NCI-H2227 treated with DMSO at 0.1 percent for 48 hours (cell line): Measurements from ENCODE around the gene TFF2.

Experiments used
- DNase-seq: peaks from one replicate; lab custom pipeline; 2025; lab: John Stamatoyannopoulos, UW

Gene TFF2, protein sequence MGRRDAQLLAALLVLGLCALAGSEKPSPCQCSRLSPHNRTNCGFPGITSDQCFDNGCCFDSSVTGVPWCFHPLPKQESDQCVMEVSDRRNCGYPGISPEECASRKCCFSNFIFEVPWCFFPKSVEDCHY

DNA sequence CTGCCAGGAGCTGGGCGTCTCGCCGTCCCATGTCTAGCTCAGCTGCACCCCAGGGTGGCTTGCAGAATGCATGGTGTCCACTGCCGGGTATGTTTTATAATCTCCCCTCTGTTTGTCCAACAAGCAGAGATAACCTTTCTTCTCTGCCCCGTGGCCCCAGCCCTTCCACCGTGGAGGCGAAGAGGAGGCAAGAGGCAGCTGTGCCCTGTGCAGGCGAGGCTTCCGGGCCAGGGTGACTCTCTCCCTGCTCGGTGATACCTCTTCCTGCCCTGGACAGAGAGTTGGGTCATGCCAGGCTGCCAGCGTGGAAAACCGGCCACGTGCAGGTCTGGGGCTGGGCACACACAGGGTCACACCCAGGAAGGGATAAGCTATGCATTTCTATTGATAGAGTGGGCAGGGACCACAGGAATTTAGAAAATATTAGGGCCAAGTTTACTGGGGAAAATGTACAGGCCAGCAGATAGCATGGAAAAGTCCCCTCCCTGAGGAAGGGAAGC lies at the start of gene TFF2:
Gene TFF2, minus strand, starts transcription at position 68 of the 500 bp plus-strand sequence. Its CDS starts 37 bp downstream, at position 31.
- no peak for DNase-seq

DNA sequence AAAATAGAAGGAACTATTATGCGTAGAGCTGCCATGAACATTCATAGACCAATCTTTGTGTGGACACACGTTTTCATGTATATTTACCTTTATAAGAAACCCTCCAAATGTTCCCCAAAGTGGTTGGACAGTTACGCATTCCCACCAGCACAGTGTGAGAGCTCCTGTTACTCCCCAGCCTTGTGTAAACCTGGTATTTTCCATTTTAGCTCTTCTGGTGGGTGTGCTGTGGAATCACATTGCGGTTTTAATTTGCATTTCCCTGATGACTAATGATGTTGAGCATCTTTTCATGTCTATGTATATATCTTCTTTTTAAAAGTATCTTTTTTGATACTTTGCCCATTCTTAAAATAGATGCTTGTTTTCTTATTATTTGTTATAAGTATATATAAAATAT lies 49.7 kb upstream of the TFF2 start:
- no peak for DNase-seq

DNA sequence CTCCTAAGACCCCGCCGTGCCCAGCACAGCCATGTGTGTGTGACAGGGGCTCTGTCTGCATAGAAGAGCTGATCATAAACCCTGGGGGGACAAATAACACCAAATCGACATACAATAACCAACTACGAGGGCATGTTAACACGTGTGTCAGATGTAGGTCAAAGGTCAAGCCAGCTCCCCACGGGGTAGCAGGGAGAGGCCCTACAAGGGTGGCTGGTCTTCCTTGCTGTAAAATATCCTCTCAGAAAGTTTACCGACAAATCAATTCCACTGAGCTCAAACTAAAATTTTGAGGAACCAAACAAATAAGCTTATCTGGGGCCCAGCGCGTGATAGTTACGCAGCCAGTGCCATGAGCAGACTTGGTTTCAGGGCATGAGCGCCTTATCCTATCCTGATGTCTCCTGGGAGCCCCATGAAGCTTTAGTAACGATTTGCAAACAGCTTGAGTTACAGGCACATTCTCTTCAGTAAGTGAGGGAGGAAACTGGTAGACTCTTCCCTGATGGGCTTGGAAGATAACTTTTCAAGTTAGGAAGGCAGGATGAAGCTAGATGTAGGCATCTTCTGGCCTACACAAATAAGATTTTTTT lies 47.7 kb upstream of the TFF2 start:
- no peak for DNase-seq

DNA sequence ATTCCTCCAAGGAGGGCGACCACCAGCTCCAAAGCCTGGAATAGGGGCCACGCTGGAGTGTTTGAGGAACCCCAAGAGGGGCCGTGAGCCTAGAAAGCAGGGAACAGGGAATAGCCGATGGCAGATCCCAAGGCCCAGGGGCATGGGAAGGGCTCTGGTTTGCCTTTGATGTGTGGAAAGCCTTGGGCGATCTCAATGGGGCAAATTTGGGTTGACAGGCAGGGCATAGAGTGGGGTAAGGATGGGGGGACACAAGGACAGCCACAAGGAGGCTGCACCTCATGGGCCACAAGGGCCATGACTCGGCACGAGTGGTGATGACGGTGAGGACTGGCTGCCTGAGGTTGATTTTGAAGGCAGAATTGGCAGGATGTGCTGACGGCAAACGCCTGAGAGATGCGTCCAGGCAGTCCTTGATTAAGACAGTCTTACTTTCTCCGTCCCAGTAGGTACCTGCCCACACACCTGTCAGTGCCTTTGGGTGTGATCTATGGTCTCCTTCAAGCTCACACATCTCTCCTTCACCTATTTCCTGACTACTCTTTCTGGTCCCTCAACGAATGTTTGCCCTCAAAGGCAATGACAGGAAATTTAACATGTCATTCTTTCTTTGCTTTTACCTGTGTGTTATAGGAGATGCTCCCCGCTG lies 47.1 kb upstream of the TFF2 start:
- DNase-seq: no peak

DNA sequence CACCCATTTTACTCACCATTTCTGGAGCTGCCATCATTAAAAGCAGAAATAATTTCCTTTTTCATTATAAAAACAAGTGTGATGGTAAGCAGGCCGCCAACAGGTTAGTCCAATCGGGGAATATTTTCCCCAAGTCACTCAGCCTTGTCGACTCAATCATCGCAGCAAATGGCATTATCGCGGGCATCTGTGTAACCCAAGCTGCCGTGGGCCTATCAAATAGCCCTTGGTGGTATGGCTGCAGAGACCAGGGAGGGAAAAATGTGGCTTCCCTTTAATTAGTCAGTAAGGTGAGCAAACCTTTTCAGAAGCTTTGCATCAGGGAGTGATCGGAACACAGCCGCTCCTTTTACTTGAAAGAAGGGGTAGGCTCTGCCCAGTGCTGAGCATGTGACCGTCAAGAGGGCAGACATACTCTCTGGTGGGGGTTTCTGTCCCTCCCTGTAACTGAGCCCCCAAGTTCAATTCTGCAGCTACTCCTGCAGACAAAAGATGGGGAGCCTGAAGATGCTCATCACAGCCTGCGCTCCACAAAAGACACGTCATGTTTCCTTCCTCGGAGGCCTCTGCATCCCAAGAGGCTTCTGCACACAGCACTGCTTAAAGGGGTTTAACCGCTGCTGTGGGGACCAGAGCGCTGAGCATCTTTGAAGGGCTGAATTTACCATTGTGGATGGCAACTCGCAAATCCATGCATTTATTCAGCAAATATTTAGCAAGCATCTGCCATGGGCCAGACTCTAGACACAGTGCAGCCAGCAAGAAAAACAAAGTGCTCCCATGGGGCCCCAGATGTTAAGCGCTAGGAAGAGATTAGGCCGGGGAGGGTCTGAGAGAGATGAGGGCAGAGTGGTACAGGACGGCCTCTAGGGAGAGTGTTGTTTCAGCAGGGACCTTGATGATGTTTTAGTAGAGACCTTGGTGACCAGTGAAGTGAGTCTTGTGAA lies 46.3 kb upstream of the TFF2 start:
- no peak for DNase-seq

DNA sequence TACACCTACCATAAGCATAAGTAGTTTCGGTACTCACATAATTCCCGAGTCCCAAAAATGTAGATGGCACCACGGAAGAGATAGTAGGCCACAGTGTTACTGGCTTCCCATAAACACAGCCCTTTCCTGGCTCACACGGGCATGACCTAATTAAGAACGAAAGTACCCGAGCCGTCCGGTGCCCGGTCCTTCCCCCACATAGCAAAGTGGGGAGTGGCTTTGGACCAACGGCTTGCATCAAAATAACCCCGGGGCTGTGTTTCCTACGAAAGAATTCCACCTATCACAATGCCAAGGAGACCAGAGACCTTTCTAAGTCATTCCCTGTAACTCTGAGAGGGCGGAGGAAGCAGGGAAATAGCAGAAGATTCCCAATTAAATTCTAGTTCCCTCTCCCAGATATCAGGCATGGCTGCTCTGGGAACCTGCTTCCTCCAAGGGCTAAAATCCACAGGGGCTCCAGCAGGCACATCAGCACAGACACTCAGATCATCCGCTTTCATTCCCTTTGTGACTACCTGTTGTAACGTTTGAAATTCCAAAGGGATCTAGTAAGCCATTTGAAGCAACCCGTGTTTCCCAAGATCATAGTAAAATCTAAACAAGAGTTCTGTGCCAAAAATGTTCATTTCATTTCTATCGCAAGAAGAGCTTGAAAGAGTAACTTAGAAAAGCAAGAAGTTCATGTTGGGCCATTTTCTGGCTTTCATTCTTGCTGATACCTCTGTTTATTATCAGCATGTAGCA lies 45.3 kb upstream of the TFF2 start, which contains the start of gene TMPRSS3:
Gene TMPRSS3, minus strand, starts transcription at position 148 of the 747 bp plus-strand sequence. CDS start 635 bp downstream, outside the sequence.
- no peak for DNase-seq

DNA sequence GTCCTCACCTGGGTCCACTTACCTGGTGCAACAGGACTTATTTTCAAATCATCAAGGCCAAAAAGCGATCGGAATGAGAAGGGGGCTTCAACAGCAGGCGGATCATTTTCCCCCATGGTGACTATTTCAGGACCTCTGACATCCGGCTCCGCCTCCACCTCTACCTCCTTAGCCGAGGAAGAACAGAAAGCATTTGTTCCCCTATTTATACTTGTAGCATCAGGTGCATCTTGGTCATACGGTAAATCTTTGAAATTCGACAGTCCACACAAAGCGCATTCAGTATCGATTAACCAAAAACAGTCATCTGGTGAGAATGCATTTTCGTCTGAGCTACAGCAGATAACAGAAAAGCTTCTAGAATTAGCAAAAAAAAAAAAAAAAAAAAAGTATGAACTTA lies 44.5 kb upstream of the TFF2 start:
- no peak for DNase-seq

DNA sequence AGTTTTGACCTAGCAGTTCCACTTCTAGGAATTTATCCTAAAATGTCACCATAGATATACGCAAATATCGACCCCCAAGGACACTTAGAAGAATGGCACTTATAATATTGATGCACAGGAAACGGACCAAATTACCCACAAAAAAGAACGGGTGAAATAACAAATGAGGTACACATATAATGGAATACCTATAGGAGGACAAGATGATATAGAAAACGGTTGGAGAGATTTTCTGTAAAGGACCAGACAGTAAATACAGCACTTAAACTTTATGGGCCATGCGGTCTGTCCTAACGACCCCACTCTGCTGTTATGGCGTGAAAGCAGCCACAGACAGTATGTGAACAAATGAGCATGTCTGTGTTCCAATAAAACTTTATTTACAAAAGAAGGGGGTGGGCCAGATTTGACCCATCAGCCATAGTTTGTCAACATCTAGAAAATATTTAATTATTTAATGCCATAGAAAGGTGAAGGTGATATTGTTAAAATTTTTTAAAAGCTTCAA lies 42.7 kb upstream of the TFF2 start:
- DNase-seq: no peak

DNA sequence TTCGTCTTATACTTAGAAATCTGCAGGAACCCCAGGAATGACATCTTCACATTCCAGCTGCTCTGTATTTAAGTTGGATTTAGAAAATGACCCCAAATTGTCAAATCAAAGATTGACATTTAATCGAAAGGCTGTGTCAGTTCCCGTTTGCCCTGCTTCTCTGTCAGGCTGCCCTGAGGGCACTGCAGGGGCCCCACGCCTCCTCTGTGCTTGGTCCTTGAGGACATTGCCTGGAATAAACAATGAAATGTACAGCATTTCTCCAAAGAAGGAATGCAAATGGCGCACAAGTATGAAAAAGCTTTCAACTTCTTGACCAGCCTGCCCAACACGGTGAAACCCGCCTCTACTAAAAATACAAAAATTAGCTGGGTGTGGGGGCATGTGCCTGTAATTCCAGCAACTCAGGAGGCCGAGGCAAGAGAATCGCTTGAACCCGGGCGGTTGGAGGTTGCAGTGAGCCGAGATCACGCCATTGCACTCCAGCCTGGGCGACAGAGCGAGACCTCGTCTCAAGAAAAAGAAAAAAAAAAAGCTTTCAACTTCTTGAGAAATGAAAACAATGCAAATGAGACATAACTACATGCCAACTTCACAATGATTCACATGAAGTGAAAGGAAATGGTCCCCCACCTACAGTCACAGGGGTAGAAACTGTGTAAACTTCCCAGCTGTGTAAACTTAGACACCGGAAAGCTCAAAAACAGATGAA lies 42.1 kb upstream of the TFF2 start:
- no peak for DNase-seq

DNA sequence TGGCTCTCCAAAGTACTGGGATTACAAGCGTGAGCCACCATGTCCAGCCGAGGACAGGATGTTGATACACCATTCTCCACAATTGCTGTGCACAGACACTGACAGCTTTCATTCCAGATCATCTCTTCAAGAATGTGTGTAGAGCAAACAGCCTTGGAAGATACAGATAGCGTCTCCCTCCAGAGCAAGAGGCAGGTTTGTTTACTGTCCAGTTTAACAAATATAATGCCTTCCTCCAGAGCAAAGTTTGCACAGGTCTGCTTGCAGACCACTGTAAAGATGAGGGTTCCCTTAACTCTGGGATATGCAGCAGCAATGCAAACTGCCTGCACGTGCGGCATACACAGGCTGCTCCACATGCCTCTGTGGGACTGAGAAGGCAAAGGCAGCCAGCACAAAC lies 40.5 kb upstream of the TFF2 start:
- no peak for DNase-seq

DNA sequence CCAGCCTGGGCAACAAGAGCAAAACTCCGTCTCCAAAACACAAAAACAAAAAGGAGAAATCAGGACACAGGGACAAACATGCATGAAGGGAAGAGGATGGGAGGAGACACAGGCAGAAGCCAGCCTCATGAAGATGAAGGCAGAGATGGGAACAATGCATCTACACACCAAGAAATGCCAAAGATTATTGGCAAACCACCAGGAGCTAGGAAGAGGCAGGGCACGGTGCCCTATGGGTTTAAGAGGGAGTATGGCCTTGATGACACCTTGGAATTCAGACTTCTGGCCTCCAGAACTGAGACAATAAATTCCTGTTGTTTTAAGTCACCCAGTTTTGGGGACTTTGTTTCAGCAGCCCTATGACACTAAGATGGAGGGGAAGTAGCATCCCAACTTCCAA lies 39.9 kb upstream of the TFF2 start:
- DNase-seq: no peak

DNA sequence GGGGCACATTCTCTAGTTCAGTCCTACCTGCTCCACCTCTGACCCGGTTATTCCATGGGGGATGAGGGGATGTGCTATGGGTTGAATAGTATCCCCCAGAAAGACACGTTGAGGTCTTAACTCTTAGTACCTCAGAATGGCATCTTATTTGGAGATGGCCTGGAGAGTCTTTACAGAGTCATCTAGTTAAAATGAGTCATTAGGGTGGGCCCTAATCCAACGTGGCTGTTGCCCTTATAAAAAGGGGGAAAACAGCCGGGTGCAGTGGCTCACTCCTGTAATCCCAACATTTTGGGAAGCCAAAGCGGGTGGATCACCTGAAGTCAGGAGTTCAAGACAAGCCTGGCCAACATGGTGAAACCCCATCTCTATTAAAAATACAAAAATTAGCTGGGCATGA lies 39.4 kb upstream of the TFF2 start:
- no peak for DNase-seq

DNA sequence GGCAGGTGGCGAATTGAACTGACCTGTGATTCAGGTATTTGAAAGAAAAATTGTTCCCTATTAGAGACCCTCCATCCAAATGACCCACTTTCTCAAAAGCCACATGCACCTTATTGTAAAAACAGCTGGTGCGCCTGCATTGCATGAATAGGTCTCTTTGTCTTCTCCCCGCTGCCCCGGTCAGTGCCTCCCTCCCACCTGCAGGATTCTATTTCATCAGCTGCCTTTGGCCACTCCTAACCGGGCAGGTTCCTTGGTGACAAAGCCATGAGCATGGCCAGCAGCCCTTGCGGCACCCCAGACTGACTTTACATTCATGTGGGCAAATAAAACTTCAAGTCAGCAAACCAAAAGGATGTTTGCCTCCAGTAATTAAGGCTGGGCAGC lies 38.6 kb upstream of the TFF2 start:
- DNase-seq: no peak

DNA sequence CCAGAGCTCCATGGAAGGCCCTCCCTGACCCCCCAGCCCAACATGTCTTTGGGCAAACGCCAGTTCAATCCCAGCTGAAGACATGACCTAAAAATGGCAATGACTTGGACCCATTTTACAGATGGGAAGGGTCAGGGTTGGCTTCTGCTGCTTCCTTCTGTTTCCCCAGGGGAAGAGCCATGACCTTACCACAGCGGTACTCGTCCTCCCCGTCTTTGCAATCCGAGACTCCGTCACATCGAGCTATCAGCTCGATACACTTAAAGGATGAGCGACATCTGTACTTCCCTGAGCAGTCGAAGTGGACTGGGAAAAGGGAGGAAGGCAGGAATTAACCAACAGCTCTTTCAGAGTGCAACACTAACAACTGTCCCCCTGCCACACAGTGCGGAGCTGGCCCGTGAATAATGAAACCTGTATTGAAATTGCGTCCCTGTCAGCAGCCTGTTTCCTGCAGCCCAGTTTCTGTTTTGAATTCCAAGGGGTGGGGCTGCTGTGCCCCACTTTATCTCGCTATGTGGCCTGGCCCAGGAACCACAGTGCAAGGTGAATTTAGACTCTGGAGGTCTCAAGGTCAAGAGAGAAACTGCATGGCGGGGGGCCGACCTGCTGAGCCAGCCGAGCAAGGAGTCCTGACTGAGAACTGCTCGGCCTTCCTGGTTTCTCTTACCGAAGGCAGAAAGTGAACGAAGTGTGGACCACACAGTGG lies 38.1 kb upstream of the TFF2 start:
- DNase-seq: no peak

DNA sequence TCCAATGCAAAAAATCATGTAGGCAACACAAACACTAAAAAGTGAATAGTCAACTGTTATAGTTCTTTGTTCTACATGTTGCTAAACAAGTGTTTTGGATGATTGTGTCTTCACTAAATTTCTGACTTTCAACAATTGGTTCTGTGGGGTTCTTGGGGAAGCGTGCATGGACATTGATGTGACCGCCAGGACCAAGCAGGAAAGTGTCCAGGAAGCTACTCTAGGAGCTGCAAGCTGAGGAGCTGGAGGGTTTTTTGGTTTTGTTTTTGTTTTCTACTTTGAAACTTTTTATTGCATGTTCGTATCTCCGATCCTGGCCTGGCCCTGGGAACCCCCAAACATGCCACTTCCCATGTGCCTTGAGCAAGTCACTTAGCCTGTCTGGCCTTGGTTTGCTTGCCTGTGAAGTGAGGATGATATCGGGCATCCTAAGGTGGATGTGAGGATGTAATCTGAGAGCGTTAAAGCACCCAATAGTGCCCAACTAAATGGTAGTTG lies 37.1 kb upstream of the TFF2 start:
- no peak for DNase-seq

DNA sequence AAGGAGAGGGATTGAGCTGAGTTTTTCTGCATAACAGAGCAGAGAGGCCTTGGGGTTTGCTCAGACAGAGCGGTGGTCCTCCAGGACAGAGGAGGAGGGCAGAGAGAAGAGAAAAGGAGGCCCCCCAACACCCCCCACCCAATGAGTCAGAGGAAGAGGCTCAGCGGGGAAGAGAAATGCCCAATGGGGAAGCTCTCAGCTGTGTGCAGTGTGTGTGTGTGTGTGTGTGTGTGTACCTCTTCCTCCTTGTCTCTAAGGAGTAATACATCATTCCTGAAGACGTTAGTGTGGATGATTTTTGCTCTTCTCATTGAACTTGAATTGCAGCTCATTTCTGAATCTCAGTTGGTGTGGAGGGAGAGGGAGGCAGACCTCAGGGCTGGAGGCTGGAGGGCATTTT lies 36.4 kb upstream of the TFF2 start:
- DNase-seq: no peak

DNA sequence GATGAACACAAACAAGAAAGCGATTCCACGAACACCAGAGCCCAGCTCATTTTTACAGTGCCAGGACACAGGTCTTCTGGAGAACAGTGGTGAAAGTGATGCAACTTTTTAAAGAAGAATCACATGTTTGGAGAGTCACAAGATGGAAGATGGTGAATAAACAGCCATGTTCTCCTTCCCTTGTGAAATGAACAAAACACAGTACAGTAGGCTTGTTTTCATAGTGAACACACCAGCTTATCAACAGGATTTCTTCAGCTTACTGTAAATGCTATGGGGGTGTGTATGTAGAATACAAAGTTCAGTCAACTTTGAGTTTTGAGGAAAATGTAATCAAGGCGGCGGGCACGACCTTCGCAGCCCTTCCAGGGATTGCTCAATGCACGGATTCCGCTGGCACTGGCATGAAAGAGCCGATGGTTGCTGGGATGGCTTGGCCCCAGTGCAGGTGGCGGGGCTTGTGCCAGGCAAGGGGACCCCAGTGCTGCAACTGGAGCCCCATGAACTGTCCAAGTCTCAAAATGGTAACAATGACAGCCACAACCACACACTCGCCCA lies 35.3 kb upstream of the TFF2 start:
- no peak for DNase-seq

DNA sequence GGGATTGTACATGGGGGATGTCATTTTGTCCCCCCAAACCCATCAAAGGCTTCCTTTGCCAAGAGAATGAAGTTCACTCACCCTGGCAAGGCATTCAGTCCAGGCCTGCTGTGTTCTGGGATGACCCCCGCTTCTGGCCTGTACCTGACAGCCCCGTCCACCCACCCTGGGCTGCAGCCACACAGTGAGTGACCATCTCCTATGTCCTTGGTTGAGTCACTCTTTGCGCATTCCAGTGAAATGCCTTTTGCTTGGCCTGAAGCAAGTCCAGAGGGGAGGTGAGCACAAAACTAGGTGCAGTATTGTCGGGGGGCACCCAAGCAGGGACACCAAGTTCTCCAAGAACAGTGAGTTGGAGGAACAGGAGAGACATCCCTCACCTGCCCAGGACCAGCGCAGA lies 34.8 kb upstream of the TFF2 start:
- DNase-seq: no peak

DNA sequence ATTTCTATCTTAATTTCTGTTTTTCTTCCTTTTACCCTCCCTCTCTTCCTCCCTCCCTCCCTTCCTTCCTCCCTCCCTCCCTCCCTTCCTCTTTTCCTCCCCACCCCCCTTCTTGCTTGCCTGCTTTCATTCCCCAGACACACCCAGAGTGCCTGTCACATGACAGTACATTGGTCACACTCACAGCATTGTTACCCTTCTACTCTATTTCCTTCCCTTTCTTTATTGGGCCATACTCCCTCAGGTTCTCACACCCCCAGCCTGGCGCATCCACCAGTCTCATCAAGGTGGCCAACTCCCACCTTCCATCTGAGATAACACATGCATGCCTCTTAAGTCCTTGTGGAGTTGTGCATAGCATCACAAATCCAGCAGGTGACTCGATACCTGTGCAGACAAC lies 34.2 kb upstream of the TFF2 start:
- DNase-seq: no peak
